Choroid plexus epithelial cell (primary cell): ENCODE data around the gene RPL28.

Source experiments
- DNase-seq: peaks from one replicate; pipeline ENCODE4 v3.0.0-alpha.2; 2010; ENCODE audit warnings: low read depth
- H3K4me3 ChIP-seq: 2 replicates; pipeline ENCODE4 v1.5.1; 2011; ENCODE audit warnings: low read depth, mild to moderate bottlenecking, control low read depth, low read length, moderate library complexity
- CTCF ChIP-seq: conservative IDR thresholded peaks from 2 replicates; pipeline ENCODE4 v1.5.1; 2011; ENCODE audit warnings: low read depth, mild to moderate bottlenecking, control low read depth, inconsistent platforms, low read length, moderate library complexity

Gene RPL28

GRCh38 chr19:55437410-55437809 lies 51.7 kb downstream of the RPL28 start:
- H3K4me3 ChIP-seq, result no peak overlapping the region
- no peak for TF ChIP-seq CTCF
- peak; percentile 74 for DNase-seq

DNA sequence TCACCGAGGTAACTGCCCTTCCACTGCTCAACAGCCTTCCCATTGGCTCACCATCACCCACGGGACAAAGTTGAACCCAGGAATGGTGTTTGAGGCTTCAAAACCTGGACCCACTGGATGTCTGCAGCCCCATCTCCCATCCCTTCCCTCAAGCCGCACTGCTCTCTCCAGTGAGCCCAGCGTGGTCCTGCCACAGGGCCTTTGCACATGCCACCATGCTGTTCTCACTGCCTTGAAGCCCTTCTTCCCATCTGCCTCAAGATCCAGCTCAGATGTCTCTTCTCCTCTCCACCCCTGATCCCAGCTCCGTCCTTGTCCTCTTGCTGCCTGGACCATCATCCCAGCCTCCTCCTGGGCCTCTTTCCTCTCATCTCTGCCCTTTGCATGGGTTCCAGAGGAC lies 53.3 kb downstream of the RPL28 start:
- no peak overlapping the region for H3K4me3 ChIP-seq
- TF ChIP-seq CTCF, result no peak
- DNase-seq, result no peak

DNA sequence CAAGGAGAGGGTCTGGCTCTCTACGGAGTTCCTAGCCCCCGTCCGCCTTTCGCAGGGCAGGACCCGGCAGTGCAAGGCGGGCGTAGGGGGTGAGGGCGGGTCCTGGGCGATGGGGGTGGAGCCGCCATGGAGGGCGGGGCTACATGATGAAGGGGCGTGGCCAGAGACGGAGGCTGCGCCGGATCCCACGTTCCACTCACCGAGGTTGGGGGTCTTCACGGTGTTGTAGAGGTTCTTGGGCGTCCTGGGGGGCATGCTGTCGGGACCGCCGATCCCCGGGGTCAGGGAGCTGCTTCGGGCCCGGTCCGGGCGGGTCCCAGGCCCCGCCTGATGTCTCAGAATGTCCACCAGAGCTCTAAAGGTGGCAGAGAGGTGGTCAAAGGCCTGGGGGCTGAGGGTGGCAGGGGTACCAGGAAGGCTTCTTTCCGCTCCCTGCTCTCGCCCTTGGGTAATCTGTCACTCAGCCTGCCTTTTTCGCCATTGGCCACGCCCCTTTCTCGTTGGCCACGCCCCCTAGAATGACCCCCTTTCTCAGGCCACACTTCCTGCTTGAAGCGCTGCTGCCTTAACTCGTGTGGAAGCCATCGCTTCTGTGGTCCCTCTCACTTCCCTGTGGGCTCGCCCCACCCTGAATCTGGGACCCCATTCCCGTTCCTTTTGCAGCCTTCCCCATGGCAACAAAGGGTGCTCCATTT lies 54.8 kb downstream of the RPL28 start:
- TF ChIP-seq CTCF, result no peak
- H3K4me3 ChIP-seq, result no peak overlapping the region
- DNase-seq, result no peak

GRCh38 chr19:55441319-55441691 lies 55.6 kb downstream of the RPL28 start:
- no peak for DNase-seq
- TF ChIP-seq CTCF, result no peak
- H3K4me3 ChIP-seq, result no peak overlapping the region

- TF ChIP-seq CTCF, result no peak
- H3K4me3 ChIP-seq, result no peak overlapping the region
- no peak for DNase-seq
Measured at GRCh38 chr19:55441692-55442321, 56.1 kb downstream of the RPL28 start.

GRCh38 chr19:55442372-55442961 lies 56.7 kb downstream of the RPL28 start:
- no peak for DNase-seq
- TF ChIP-seq CTCF, result no peak
- H3K4me3 ChIP-seq, result no peak overlapping the region
